ENCODE data around the gene PFKM. TPM values are rescaled to one million over a fixed set of nuclear protein-coding genes. Genes with fewer than 3 reads are reported as not detected.
"Not testable (repeated sequence)": the region's sequence is repeated elsewhere in the genome, so short reads cannot be mapped to it uniquely, and the experiment has no call there.

PFKM gene
- total RNA-seq, 1 donor from 2014 or later = 141 TPM

DNA sequence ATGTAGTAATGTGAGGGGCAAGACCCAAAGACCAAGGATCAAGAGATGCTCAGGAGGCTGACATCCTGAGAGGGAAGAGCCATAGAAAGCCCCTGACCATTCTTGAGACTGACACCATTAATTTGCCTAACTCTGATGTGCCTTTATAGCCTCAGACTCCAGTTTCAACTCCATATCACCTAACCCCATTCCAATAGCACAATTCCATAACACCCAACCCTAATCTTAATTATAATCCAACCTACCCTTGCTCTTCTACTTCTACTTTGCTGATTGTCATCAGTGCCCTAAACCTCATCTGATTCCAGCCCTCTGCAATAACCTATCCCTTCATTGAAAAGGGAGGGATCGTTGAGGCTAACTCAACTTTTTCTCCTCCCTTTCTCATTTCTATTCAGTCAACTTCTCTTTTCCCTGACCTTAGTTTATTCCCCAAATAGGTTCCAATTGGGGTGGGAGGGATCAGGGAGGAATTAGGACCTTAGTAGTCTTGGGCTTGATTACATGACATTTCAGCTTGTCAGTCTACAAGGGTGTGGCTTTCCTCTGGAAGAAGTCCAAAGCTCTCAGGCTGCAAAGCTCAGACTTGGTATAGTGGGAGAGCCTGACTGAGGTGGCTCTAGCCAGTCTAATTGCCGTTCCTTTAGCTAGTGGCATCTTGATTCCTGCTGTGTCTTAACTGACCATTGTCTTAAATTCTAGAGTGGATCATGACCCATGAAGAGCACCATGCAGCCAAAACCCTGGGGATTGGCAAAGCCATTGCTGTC is 3.1 kb downstream of the PFKM start:
- peaks cover 46% of the 10 kb centered on the region for H3K4me1 Mint-ChIP-seq (ENCODE audit: low read depth)
- no peak overlapping the region for H3K27ac Mint-ChIP-seq
- H3K9me3 Mint-ChIP-seq (ENCODE audit: low read depth) = no peaks in the 10 kb centered on the region
- no peak overlapping the region for H3K4me3 Mint-ChIP-seq (ENCODE audit: low read depth)
- H3K36me3 Mint-ChIP-seq (ENCODE audit: insufficient read depth) = peaks cover 9% of the 10 kb centered on the region
- no peak for TF ChIP-seq CTCF (IDR thresholded peaks at IDR 0.05; ENCODE audit: unreplicated experiment)
- H3K27me3 Mint-ChIP-seq = no peaks in the 10 kb centered on the region
- DNase-seq (ENCODE audit: low spot score, unreplicated experiment) = no peak

DNA sequence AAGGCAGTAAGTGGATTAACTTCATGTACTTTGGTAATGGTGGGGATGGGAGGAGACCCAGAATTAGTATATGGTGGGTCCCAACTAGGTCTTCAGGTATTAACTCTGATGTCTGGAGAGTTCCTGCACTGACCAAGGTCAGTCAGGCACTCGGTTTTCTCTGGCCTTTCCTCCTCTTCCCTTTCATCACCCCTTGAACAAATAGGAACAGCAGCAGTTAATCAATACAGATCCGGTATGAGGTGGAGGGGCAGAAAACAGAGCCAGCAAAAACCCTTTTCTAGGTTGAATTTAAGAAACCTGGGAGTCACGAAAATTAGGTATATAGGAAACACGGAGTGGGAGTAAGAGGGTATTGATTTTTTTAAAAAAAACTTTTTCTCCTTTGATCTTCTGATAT is 4.0 kb downstream of the PFKM start:
- Mint-ChIP-seq H3K9me3 (ENCODE audit: low read depth) (no peaks in the 10 kb centered on the region), H3K4me3 (ENCODE audit: low read depth) (peak overlapping the region; percentile 47), H3K36me3 (ENCODE audit: insufficient read depth) (peaks cover 14% of the 10 kb centered on the region), H3K27ac (peak overlapping the region; percentile 51), H3K4me1 (ENCODE audit: low read depth) (peaks cover 46% of the 10 kb centered on the region), H3K27me3 (no peaks in the 10 kb centered on the region)
- DNase-seq (ENCODE audit: low spot score, unreplicated experiment) = no peak
- no peak for TF ChIP-seq CTCF (IDR thresholded peaks at IDR 0.05; ENCODE audit: unreplicated experiment)

GRCh38 chr12:48125542-48125941 is 6.4 kb downstream of the PFKM start:
- not testable (repeated sequence) for DNase-seq (ENCODE audit: low spot score, unreplicated experiment); H3K27ac Mint-ChIP-seq; H3K27me3 Mint-ChIP-seq; H3K9me3 Mint-ChIP-seq (ENCODE audit: low read depth); H3K4me3 Mint-ChIP-seq (ENCODE audit: low read depth)
- peaks cover 26% of the 10 kb centered on the region for H3K4me1 Mint-ChIP-seq (ENCODE audit: low read depth)
- peaks cover 18% of the 10 kb centered on the region for H3K36me3 Mint-ChIP-seq (ENCODE audit: insufficient read depth)

DNA sequence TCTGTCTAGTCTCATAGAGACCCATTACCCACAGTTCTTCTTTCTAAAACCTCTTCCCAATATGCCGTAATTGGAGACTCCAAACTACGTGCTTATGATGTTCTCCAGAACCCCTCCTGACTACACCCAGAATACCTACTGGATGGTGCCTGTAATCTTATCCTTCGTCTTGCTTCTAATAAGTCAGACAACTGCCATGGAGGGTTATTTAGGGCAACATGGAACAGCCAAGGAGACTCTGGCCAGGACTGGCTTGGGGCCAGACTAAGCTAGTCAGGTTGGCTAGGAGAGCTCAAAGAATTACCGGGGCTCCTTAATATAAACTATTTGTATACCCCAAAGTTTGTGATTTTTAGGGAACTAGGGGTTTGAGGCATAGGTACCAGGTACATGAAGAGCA is 6.8 kb downstream of the PFKM start:
- no peaks in the 10 kb centered on the region for H3K27me3 Mint-ChIP-seq
- DNase-seq (ENCODE audit: low spot score, unreplicated experiment) = no peak
- peaks cover 20% of the 10 kb centered on the region for H3K36me3 Mint-ChIP-seq (ENCODE audit: insufficient read depth)
- no peaks in the 10 kb centered on the region for H3K9me3 Mint-ChIP-seq (ENCODE audit: low read depth)
- peaks cover 25% of the 10 kb centered on the region for H3K4me1 Mint-ChIP-seq (ENCODE audit: low read depth)
- TF ChIP-seq CTCF (IDR thresholded peaks at IDR 0.05; ENCODE audit: unreplicated experiment) = no peak
- no peak overlapping the region for H3K4me3 Mint-ChIP-seq (ENCODE audit: low read depth)
- H3K27ac Mint-ChIP-seq = no peak overlapping the region

GRCh38 chr12:48126953-48127630 is 7.9 kb downstream of the PFKM start:
- H3K27me3 Mint-ChIP-seq = no peaks in the 10 kb centered on the region
- H3K4me1 Mint-ChIP-seq (ENCODE audit: low read depth) = peaks cover 21% of the 10 kb centered on the region
- H3K27ac Mint-ChIP-seq = peak overlapping the region; percentile 17
- H3K9me3 Mint-ChIP-seq (ENCODE audit: low read depth) = no peaks in the 10 kb centered on the region
- DNase-seq (ENCODE audit: low spot score, unreplicated experiment) = no peak
- H3K36me3 Mint-ChIP-seq (ENCODE audit: insufficient read depth) = peaks cover 20% of the 10 kb centered on the region
- no peak overlapping the region for H3K4me3 Mint-ChIP-seq (ENCODE audit: low read depth)
- TF ChIP-seq CTCF (IDR thresholded peaks at IDR 0.05; ENCODE audit: unreplicated experiment) = no peak

Measured in progenitor cell of endocrine pancreas (in vitro differentiated cells).